H1 (cell line): Measurements from ENCODE around the gene ELAPOR1.

Experiments
- CEBPB ChIP-seq: IDR thresholded peaks from 2 replicates; pipeline ENCODE4 v1.6.1; 2012; ENCODE audit warnings: low read depth, low read length
- EP300 ChIP-seq, 2 experiments: IDR thresholded peaks; 1 replicate in 1 of 2; 2 replicates in 1 of 2; pipeline ENCODE4 v1.6.1; 2011 to 2012; ENCODE audit warnings: low read depth in 2 of 2, low read length in 2 of 2, mild to moderate bottlenecking in 2 of 2, borderline replicate concordance in 1 of 2, inconsistent platforms in 1 of 2, moderate library complexity in 1 of 2
- GABPA ChIP-seq: IDR thresholded peaks from 2 replicates; pipeline ENCODE4 v1.6.1; 2011; ENCODE audit warnings: mild to moderate bottlenecking, low read length, moderate library complexity, borderline replicate concordance; ENCODE audit not compliant: insufficient read depth
- SUZ12 ChIP-seq: fragments of 200-600 bp; sonication (generic); IDR thresholded peaks from 2 replicates; pipeline ENCODE4 v1.6.1; 2012; ENCODE audit warnings: mild to moderate bottlenecking, inconsistent platforms, low read length, moderate library complexity, mixed read lengths
- ZNF274 ChIP-seq: IDR thresholded peaks from 2 replicates; pipeline ENCODE4 v1.7.0; 2012; ENCODE audit warnings: low read length, borderline replicate concordance; ENCODE audit errors: extremely low read depth
- TF ChIP-seq, protein P1 (sequence below), 3 experiments: IDR thresholded peaks; 1 replicate in 2 of 3; 2 replicates in 1 of 3; pipeline versions ENCODE4 v1.5.1 to v1.6.1; 2011; ENCODE audit warnings: low read length in 3 of 3, mild to moderate bottlenecking in 3 of 3, inconsistent platforms in 2 of 3, low read depth in 1 of 3, moderate library complexity in 1 of 3; ENCODE audit not compliant: insufficient read depth in 1 of 3; ENCODE audit errors: control extremely low read depth in 1 of 3
- TF ChIP-seq, protein P2 (sequence below): IDR thresholded peaks from 2 replicates; pipeline ENCODE4 v1.6.1; 2011; ENCODE audit warnings: low read length, improper control_type of control experiment

DNA sequence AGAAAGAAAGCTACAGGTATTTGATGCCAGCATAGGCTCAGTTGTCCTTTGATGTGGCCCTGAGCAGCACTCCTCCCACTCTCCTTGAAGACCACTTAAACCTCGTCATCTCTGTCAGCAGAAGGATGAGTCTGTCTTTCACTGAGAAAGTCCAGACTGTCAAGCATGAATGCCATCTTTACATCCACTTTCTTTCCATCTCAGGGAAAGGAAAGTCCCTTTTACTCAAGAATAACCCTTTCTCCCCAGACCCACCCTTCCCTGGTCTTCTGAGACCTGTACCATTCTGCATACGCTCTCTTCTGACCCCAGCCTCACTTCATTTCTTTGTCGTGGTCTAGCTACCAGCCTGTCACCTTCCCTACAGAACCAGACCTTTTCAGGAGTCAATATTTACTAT lies 4.0 kb upstream of the ELAPOR1 start:
- TF ChIP-seq SUZ12 (no peak), GABPA (no peak), CEBPB (no peak), EP300 (IDR thresholded peaks at IDR 0.05; ENCODE audit: borderline replicate concordance in 1 of 2, low read depth in 2 of 2, low read length in 2 of 2) (no peak), ZNF274 (no peak)
- TF ChIP-seq, protein P1, sequence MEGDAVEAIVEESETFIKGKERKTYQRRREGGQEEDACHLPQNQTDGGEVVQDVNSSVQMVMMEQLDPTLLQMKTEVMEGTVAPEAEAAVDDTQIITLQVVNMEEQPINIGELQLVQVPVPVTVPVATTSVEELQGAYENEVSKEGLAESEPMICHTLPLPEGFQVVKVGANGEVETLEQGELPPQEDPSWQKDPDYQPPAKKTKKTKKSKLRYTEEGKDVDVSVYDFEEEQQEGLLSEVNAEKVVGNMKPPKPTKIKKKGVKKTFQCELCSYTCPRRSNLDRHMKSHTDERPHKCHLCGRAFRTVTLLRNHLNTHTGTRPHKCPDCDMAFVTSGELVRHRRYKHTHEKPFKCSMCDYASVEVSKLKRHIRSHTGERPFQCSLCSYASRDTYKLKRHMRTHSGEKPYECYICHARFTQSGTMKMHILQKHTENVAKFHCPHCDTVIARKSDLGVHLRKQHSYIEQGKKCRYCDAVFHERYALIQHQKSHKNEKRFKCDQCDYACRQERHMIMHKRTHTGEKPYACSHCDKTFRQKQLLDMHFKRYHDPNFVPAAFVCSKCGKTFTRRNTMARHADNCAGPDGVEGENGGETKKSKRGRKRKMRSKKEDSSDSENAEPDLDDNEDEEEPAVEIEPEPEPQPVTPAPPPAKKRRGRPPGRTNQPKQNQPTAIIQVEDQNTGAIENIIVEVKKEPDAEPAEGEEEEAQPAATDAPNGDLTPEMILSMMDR (IDR thresholded peaks at IDR 0.05; ENCODE audit: control extremely low read depth in 1 of 3, insufficient read depth in 1 of 3, low read depth in 1 of 3, low read length in 3 of 3): no peak
- TF ChIP-seq, protein P2, sequence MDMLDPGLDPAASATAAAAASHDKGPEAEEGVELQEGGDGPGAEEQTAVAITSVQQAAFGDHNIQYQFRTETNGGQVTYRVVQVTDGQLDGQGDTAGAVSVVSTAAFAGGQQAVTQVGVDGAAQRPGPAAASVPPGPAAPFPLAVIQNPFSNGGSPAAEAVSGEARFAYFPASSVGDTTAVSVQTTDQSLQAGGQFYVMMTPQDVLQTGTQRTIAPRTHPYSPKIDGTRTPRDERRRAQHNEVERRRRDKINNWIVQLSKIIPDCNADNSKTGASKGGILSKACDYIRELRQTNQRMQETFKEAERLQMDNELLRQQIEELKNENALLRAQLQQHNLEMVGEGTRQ: no peak
